ENCODE results near the gene TMIE.

The TMIE gene

DNA sequence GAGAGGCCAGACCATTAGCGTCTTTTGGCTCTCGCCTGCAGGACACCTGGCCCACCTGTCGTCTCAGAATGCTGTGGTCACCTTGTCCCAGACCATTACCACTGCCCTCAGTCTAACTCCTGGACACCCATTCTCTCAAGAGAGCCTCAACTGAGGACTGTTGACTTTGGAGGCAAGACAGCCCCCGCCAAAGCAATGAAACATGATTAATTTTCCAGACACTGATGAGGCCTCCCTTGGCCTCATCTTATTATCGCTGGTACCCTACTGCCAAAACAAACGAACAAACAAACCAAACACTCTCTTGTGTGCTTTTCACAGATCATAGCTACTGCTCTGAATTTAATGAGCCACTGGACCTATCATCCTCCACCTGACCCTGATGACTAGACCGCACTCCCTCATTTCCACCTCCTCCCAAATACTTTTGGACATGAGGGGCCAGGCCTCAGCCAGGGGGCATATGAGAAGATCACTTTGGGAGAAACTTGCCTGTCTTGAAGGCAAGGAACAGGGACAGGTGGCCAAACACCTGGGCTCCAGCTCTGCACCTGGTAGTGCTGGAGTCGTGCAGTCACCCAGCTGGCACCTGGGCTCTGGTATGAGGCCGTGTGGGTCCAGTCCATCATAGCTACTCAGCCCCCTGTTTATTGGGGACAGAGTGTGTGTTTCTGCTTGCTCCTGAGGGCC is 35.3 kb upstream of the TMIE start:
- TF ChIP-seq CTCF (IDR thresholded peaks at IDR 0.05; ENCODE audit: borderline replicate concordance, insufficient read depth, low read depth, low read length) = no peak
- H3K4me3 ChIP-seq (ENCODE audit: low read depth, low read length) = no peak overlapping the region

GRCh38 chr3:46666453-46666845 is 34.7 kb upstream of the TMIE start:
- H3K4me3 ChIP-seq (ENCODE audit: low read depth, low read length) = no peak overlapping the region

DNA sequence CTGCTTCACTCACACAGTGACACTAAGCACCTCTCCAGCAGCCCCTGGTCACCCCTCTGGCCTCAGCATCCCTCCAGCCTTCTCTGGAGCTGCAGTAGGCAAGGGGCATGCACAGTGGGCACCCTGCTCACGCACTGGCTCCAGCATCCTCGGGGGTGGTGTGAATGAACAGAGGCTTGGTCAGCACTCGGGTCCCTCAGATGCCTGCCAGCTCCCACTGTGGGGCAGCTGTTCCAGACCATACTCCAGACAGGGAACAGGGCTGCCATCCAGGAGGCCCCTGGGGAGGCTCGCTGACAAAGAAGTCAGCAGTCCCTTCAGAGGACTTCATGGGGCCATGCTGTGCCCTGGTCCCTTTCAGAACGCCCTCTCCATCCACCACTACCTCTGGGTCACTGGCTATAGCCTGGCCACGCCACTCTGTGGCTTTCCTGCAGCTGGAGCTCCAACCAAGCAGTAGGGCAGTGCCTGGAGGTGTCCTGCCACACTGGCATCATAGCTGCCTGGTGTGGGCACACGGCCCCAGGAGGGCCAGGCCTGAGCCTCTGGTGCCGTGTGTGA is 34.1 kb upstream of the TMIE start:
- no peak overlapping the region for H3K4me3 ChIP-seq (ENCODE audit: low read depth, low read length)
- no peak for TF ChIP-seq CTCF (IDR thresholded peaks at IDR 0.05; ENCODE audit: borderline replicate concordance, insufficient read depth, low read depth, low read length)

More at GRCh38 chr3:46666453-46666845, 34.7 kb upstream of the TMIE start:
- TF ChIP-seq CTCF (IDR thresholded peaks at IDR 0.05; ENCODE audit: borderline replicate concordance, insufficient read depth, low read depth, low read length) = no peak

DNA sequence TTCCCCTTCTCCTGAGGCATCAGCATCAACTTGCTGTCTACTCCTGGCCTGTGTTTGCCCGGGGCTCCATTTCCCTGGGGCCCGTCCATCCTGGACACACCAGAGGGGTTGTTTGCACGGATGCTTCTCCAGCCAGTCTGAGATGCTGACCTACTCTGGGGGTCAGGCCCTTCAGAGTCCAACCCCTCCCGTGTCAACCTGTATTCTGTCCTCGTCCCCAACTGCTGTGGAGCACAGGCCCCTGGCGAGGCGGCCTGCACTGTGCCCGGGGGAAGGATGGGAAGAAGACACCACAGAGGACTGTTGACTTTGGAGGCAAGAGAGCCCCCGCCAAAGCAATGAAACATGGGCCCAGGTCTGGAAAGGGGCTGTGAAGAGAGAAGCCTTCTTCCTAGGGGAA is 33.5 kb upstream of the TMIE start:
- no peak overlapping the region for H3K4me3 ChIP-seq (ENCODE audit: low read depth, low read length)
- TF ChIP-seq CTCF (IDR thresholded peaks at IDR 0.05; ENCODE audit: borderline replicate concordance, insufficient read depth, low read depth, low read length) = no peak

DNA sequence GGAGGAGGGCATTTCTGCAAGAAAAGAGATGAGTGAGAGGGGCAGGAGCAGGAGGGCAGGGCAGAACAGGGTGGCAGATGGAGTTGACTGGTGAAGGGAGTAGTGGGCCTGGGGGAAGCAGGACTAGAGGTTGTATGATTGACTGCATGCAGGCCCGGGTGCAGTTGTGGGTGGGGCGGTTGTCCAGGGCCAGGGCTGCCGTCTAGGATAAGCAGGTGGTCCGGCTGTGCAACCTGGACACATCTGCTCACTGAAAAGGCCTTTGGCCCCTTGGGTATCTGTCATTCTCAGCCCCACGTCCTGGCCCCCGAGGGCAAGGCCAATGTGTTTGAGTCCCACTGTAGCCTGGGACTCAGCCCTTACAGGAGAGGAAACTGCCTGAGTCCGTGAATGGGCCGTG is 33.1 kb upstream of the TMIE start:
- no peak overlapping the region for H3K4me3 ChIP-seq (ENCODE audit: low read depth, low read length)
- no peak for TF ChIP-seq CTCF (IDR thresholded peaks at IDR 0.05; ENCODE audit: borderline replicate concordance, insufficient read depth, low read depth, low read length)

GRCh38 chr3:46668591-46668990 is 32.6 kb upstream of the TMIE start:
- no peak for TF ChIP-seq CTCF (IDR thresholded peaks at IDR 0.05; ENCODE audit: borderline replicate concordance, insufficient read depth, low read depth, low read length)
- H3K4me3 ChIP-seq (ENCODE audit: low read depth, low read length) = no peak overlapping the region
